K562 (cell line): ENCODE data around the gene NAT14. TPM values are rescaled to one million over a fixed set of nuclear protein-coding genes. Genes with fewer than 3 reads are reported as not detected.

Experiments used
- ELF4 ChIP-seq: fragments of 450-650 bp; formaldehyde crosslinking; IDR thresholded peaks from 2 replicates; pipeline ENCODE4 v1.4.0; 2022; ENCODE audit warnings: missing genetic modification characterization
- EP400 ChIP-seq: fragments of 450-650 bp; IDR thresholded peaks from 2 replicates; pipeline ENCODE4 v1.6.1; 2017; ENCODE audit warnings: antibody characterized with exemption, mild to moderate bottlenecking, moderate library complexity
- ESRRA ChIP-seq: fragments of 450-650 bp; IDR thresholded peaks from 2 replicates; pipeline ENCODE4 v1.6.1; 2014; ENCODE audit warnings: low read depth, mild to moderate bottlenecking, moderate library complexity, borderline replicate concordance
- ESRRB ChIP-seq: fragments of 250-450 bp; sonication (Bioruptor Pico); IDR thresholded peaks from 2 replicates; pipeline ENCODE4 v1.5.0; 2020; ENCODE audit warnings: mild to moderate bottlenecking, moderate library complexity, borderline replicate concordance
- FUS ChIP-seq: fragments of 200-400 bp; formaldehyde crosslinking; optimal IDR thresholded peaks from 2 replicates; pipeline ENCODE3; 2017; ENCODE audit warnings: low read depth, low read length
- GATAD2A ChIP-seq: fragments of 450-650 bp; IDR thresholded peaks from 2 replicates; pipeline ENCODE4 v1.6.1; 2017
- JUND ChIP-seq, 2 experiments: IDR thresholded peaks; 2 replicates in 1 of 2; 3 replicates in 1 of 2; pipeline ENCODE4 v1.6.1; 2011; ENCODE audit warnings: borderline replicate concordance in 2 of 2, low read depth in 2 of 2, low read length in 2 of 2, improper control_type of control experiment in 1 of 2, missing biosample characterization in 1 of 2, missing genetic modification characterization in 1 of 2, missing genetic modification reagents in 1 of 2
- L3MBTL2 ChIP-seq: fragments of 450-650 bp; IDR thresholded peaks from 2 replicates; pipeline ENCODE4 v1.6.1; 2016; ENCODE audit warnings: mild to moderate bottlenecking, moderate library complexity
- NUFIP1 ChIP-seq: fragments of 450-650 bp; IDR thresholded peaks from 2 replicates; pipeline ENCODE4 v1.6.1; 2018; ENCODE audit not compliant: partially characterized antibody
- PCBP1 ChIP-seq: fragments of 200-400 bp; formaldehyde crosslinking; IDR thresholded peaks from 2 replicates; pipeline ENCODE4 v1.6.1; 2018; ENCODE audit warnings: mild to moderate bottlenecking, low read depth, low read length; ENCODE audit not compliant: poor library complexity, severe bottlenecking
- PKNOX1 ChIP-seq: fragments of 450-650 bp; IDR thresholded peaks from 2 replicates; pipeline ENCODE4 v1.6.1; 2016
- RBM14 ChIP-seq: fragments of 200-400 bp; formaldehyde crosslinking; IDR thresholded peaks from 2 replicates; pipeline ENCODE4 v1.6.1; 2018; ENCODE audit warnings: low read depth, mild to moderate bottlenecking, low read length, moderate library complexity, borderline replicate concordance; ENCODE audit not compliant: insufficient read depth
- RHOXF2B ChIP-seq: fragments of 250-450 bp; sonication (Bioruptor Pico); conservative IDR thresholded peaks from 2 replicates; pipeline ENCODE4 v1.5.1; 2021
- SMAD2 ChIP-seq: fragments of 150-350 bp; IDR thresholded peaks from 2 replicates; pipeline ENCODE4 v1.6.1; 2014; ENCODE audit warnings: low read depth, mild to moderate bottlenecking, low read length
- SNAPC5 ChIP-seq: fragments of 250-450 bp; sonication (Bioruptor Pico); IDR thresholded peaks from 2 replicates; pipeline ENCODE4 v1.8.0; 2021; ENCODE audit warnings: moderate library complexity, mild to moderate bottlenecking, inconsistent platforms
- SRF ChIP-seq, 2 experiments: fragments of 250-450, 450-650 bp in 1 of 2; sonication (Bioruptor Pico) in 1 of 2; sonication (generic) in 1 of 2; formaldehyde crosslinking; IDR thresholded peaks; 2 replicates each; pipeline versions ENCODE4 v1.5.0 to v1.5.1; 2020 to 2022; ENCODE audit warnings: mild to moderate bottlenecking in 1 of 2, missing genetic modification reagents in 1 of 2
- SRSF7 ChIP-seq: fragments of 200-400 bp; formaldehyde crosslinking; optimal IDR thresholded peaks from 2 replicates; pipeline ENCODE3; 2017; ENCODE audit warnings: mild to moderate bottlenecking, low read depth, low read length
- ZBTB12 ChIP-seq: fragments of 250-450 bp; sonication (Bioruptor Pico); IDR thresholded peaks from 2 replicates; pipeline ENCODE4 v1.4.0; 2020
- ZFP30 ChIP-seq: fragments of 250-450 bp; sonication (Bioruptor Pico); IDR thresholded peaks from 2 replicates; pipeline ENCODE4 v1.8.0; 2022; ENCODE audit warnings: moderate library complexity, mild to moderate bottlenecking, inconsistent platforms, borderline replicate concordance
- polyA plus RNA-seq, 8 experiments: library from polyadenylated mRNA; depleted of rRNA in 4 of 8; stranded (reverse) in 5 of 8; unstranded in 3 of 8; fragments of >200 nt; fragmentation: Nextera tagmentation in 2 of 8; fragmentation: Illumina TruSeq in 1 of 8; extraction: Ambion mirVana in 2 of 8; extraction: Trizol in 1 of 8; gene quantifications; 2 replicates each; pipeline versions ENCODE4 v1.2.1 to v1.2.3, GENCODE V29; 2011 to 2014; ENCODE audit warnings: inconsistent platforms in 1 of 8, missing spikeins in 1 of 8
- total RNA-seq, 7 experiments: library from RNA; depleted of rRNA in 6 of 7; stranded (reverse); fragments of >200 nt in 6 of 7; fragmentation: Illumina TruSeq in 2 of 7; extraction: Trizol in 2 of 7; gene quantifications; 2 replicates each; pipeline versions ENCODE4 v1.2.1 to v1.2.3, GENCODE V29; 2011 to 2021; ENCODE audit warnings: low replicate concordance in 1 of 7
- TF ChIP-seq, protein P1 (sequence below): fragments of 450-650 bp; formaldehyde crosslinking; IDR thresholded peaks from 2 replicates; pipeline ENCODE4 v1.4.0; 2020; ENCODE audit warnings: mild to moderate bottlenecking, moderate library complexity
- TF ChIP-seq, protein P2 (sequence below): fragments of 250-450 bp; sonication (Bioruptor Pico); IDR thresholded peaks from 2 replicates; pipeline ENCODE4 v1.4.0; 2020; ENCODE audit warnings: mild to moderate bottlenecking

Gene NAT14
- total and polyA plus RNA-seq, 9 of the 15 experiments (the other 6 are each of a cell fraction or from before 2014, with no cell fraction given) = 2.4 to 77.0 (median 26.7) TPM

- TF ChIP-seq NUFIP1 (no peak), JUND (IDR thresholded peaks at IDR 0.05; ENCODE audit: borderline replicate concordance, low read depth, low read length) (peak; percentile 75), JUND (tag; IDR thresholded peaks at IDR 0.05; ENCODE audit: borderline replicate concordance, low read depth, low read length) (no peak; the same call in 2 of the 3 replicates), ELF4 (CRISPR knock-in tag) (peak; percentile 81; the same call in 1 of the 2 replicates), SMAD2 (no peak), SRSF7 (no peak), RHOXF2B (no peak), ESRRB (no peak), ZFP30 (no peak), RBM14 (no peak), L3MBTL2 (peak; percentile 94), PKNOX1 (peak; percentile 33; the same call in 1 of the 2 replicates), GATAD2A (peak; percentile 88), EP400 (peak; percentile 84), PCBP1 (peak; percentile 37), FUS (no peak), ZBTB12 (CRISPR knock-in tag) (no peak), SNAPC5 (CRISPR knock-in tag) (no peak), ESRRA (peak; percentile 42), SRF (CRISPR knock-in tag; IDR thresholded peaks at IDR 0.05) (no peak)
- TF ChIP-seq, protein P1, sequence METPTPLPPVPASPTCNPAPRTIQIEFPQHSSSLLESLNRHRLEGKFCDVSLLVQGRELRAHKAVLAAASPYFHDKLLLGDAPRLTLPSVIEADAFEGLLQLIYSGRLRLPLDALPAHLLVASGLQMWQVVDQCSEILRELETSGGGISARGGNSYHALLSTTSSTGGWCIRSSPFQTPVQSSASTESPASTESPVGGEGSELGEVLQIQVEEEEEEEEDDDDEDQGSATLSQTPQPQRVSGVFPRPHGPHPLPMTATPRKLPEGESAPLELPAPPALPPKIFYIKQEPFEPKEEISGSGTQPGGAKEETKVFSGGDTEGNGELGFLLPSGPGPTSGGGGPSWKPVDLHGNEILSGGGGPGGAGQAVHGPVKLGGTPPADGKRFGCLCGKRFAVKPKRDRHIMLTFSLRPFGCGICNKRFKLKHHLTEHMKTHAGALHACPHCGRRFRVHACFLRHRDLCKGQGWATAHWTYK (CRISPR knock-in tag) = peak; percentile 73; the same call in 1 of the 2 replicates
- TF ChIP-seq, protein P2, sequence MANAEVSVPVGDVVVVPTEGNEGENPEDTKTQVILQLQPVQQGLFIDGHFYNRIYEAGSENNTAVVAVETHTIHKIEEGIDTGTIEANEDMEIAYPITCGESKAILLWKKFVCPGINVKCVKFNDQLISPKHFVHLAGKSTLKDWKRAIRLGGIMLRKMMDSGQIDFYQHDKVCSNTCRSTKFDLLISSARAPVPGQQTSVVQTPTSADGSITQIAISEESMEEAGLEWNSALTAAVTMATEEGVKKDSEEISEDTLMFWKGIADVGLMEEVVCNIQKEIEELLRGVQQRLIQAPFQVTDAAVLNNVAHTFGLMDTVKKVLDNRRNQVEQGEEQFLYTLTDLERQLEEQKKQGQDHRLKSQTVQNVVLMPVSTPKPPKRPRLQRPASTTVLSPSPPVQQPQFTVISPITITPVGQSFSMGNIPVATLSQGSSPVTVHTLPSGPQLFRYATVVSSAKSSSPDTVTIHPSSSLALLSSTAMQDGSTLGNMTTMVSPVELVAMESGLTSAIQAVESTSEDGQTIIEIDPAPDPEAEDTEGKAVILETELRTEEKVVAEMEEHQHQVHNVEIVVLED = no peak
Observed at GRCh38 chr19:55467236-55468053, 17.5 kb upstream of the NAT14 start (continued).
